Mucosa of descending colon (tissue), 3 donors: ENCODE measurements around the gene RELN. TPM values are rescaled to one million over a fixed set of nuclear protein-coding genes. Genes with fewer than 3 reads are reported as not detected.
"Not testable (repeated sequence)": the region's sequence is repeated elsewhere in the genome, so short reads cannot be mapped to it uniquely, and the experiment has no call there.

Experiments
- ATAC-seq: fragments of 200-7000 bp; cut with Tn5 transposase; one replicate; pipeline ENCODE4 v1.9.1; 2020; ENCODE audit warnings: mild to moderate bottlenecking, moderate library complexity
- DNase-seq, 3 donors: peaks; one replicate each; pipeline ENCODE4 v3.0.0-alpha.2; 2020
- H3K36me3 ChIP-seq: fragments of 200-600 bp; one replicate; pipeline ENCODE4 v1.8.0; 2021; ENCODE audit warnings: low read depth, mild to moderate bottlenecking
- H3K4me1 ChIP-seq: fragments of 200-600 bp; one replicate; pipeline ENCODE4 v1.8.0; 2021; ENCODE audit warnings: low read depth, mild to moderate bottlenecking
- H3K4me3 ChIP-seq: fragments of 200-600 bp; one replicate; pipeline ENCODE4 v1.8.0; 2021; ENCODE audit warnings: mild to moderate bottlenecking
- H3K9me3 ChIP-seq: fragments of 200-600 bp; one replicate; pipeline ENCODE4 v1.8.0; 2021; ENCODE audit warnings: mild to moderate bottlenecking
- intact Hi-C, 2 donors: fragments of 100-400 bp; cut with DNase I in 1 of 2; cut with micrococcal nuclease in 1 of 2; formaldehyde crosslinking; loops; one replicate each; pipeline versions ENCODE4 v1.11.0 to v1.11.1; 2022; cut with DNase I, micrococcal nuclease
- total RNA-seq, 3 donors: library from RNA; stranded (reverse); fragmentation: NEBNext Ultra II Directional in 2 of 3; extraction: Animal tissue kit (Norgen Biotek cat#: 25700) in 2 of 3; gene quantifications; one replicate each; pipeline versions ENCODE4 v1.2.1 to v1.2.4, GENCODE V29; 2021 to 2023
- TF ChIP-seq, protein P1 (sequence below): fragments of 200-600 bp; IDR thresholded peaks from one replicate; pipeline ENCODE4 v1.8.0; 2022; ENCODE audit warnings: antibody characterized with exemption, mild to moderate bottlenecking
- donor health status: DM: no; HTN: no; CAD: no; lungs with moderate emphysema.
- donor health status: DM: no; HTN: no; CAD: no.
- donor health status: DM: no; HTN: yes; CAD: no.

RELN gene
- total RNA-seq, 3 donors from 2014 or later: 1.1 to 4.4 (median 2.4) TPM

DNA sequence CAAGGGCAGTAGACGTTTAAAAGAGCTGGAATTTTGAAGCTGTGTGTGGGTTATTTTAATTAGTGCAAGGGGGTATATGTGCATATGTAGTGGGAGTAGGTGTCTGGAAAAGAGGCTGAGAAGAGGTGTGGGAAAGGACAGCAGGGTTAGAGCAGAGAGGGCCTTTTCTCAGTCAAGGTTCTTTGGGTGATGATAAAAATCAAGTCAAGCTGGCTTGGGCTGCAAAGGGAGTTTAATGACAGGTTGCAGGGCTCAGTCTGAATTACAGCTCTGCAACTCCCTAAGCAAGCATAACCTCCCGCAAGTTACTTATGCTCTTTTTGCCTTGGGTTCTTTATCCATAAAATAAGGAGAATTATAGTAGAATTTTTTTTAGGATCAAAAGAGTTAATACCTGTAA lies 83.5 kb downstream of the RELN start:
- intact Hi-C loops: no loop called here
- TF ChIP-seq, protein P1, sequence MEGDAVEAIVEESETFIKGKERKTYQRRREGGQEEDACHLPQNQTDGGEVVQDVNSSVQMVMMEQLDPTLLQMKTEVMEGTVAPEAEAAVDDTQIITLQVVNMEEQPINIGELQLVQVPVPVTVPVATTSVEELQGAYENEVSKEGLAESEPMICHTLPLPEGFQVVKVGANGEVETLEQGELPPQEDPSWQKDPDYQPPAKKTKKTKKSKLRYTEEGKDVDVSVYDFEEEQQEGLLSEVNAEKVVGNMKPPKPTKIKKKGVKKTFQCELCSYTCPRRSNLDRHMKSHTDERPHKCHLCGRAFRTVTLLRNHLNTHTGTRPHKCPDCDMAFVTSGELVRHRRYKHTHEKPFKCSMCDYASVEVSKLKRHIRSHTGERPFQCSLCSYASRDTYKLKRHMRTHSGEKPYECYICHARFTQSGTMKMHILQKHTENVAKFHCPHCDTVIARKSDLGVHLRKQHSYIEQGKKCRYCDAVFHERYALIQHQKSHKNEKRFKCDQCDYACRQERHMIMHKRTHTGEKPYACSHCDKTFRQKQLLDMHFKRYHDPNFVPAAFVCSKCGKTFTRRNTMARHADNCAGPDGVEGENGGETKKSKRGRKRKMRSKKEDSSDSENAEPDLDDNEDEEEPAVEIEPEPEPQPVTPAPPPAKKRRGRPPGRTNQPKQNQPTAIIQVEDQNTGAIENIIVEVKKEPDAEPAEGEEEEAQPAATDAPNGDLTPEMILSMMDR: no peak
- Histone ChIP-seq H3K4me1 (no peaks in the 10 kb centered on the region), H3K36me3 (no peaks in the 10 kb centered on the region), H3K4me3 (no peak overlapping the region), H3K9me3 (no peaks in the 10 kb centered on the region)
- DNase-seq (no peak), ATAC-seq (no peak)

DNA sequence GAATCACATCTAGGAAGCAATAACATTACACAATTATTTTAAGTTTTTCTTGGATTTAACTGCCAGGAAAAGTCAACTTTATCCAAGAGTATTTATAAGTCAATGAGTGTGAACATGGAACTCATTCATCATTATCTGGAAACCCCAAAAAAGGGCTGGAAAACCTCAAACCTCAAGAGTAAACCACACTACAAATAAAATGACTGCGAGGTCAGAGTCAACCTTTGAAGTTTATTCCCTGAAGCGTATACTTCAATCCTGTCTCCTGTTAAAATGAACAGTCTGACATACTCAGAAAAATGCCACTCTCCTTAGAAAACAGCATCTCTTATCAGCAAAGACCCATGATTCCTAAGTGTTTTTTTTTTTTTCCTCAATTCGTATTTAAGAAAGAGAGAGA lies 86.5 kb downstream of the RELN start:
- no peaks in the 10 kb centered on the region for H3K4me1 ChIP-seq
- no peaks in the 10 kb centered on the region for H3K36me3 ChIP-seq
- TF ChIP-seq, protein P1: no peak
- no peak overlapping the region for H3K4me3 ChIP-seq
- intact Hi-C loops: no loop called here
- DNase-seq (no peak), ATAC-seq (no peak)
- H3K9me3 ChIP-seq: no peaks in the 10 kb centered on the region

DNA sequence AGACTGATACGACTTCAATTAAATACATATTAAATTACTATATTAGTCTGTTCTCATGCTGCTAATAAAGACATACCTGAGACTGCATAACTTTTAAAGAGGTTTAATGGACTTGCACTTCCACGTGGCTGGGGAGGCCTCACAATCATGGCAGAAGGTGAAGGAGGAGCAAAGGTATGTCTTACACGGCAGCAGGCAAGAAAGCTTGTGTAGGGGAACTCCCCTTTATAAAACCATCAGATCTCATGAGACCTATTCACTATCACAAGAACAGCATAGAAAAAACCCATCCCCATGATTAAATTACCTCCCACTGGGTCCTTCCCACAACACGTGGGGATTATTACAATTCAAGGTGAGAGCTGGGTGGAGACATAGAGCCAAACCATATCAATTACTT lies 92.6 kb downstream of the RELN start:
- ATAC-seq, H3K4me3 ChIP-seq, DNase-seq, H3K9me3 ChIP-seq, H3K36me3 ChIP-seq, intact Hi-C loops, H3K4me1 ChIP-seq: not testable (repeated sequence)

DNA sequence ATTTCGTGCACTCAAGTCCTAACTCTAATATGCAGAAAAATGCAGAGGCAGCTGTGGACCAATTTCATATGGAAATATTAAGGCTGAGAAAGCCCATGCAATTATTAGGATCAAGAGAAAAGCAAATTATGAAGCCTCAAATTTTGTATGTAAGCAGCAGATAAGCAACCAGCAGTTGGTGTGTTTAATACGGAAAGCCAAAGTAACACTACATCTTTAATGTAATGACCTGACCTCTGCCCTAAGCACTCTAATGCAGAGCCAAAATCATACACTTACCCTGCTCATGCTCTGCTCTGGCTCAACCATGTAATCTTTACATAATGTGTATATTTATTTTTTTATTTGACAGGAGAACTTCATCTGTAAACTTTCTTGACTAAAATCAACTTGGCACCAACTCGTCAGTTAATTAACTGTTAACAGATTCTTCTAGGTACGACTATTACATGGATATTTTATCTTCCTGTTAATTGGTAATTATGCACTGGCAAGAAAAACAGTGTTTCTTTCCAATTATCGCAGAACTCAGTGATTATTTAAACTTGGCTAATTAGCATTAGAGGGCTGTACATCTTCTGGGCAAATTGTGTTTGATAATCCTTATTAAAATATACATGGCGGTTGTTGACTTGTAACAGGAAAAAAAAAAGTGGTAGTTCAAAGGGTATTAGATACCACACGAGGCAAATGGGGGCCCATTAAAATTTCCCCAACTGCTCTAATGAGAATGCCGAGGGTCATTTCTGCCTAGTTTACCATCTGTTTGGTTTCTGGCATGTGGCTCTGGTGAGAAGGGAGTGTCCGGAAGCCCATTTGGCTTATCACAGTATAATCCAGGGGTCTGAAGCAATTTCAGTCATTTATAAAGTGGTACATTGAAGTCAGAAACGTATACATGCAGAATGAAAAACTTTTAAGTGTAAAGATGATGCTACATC lies 94.5 kb downstream of the RELN start:
- intact Hi-C loops: no loop called here
- TF ChIP-seq, protein P1: no peak
- ATAC-seq (no peak), DNase-seq (no peak)
- Histone ChIP-seq H3K4me3 (no peak overlapping the region), H3K4me1 (no peaks in the 10 kb centered on the region), H3K36me3 (no peaks in the 10 kb centered on the region), H3K9me3 (no peaks in the 10 kb centered on the region)

DNA sequence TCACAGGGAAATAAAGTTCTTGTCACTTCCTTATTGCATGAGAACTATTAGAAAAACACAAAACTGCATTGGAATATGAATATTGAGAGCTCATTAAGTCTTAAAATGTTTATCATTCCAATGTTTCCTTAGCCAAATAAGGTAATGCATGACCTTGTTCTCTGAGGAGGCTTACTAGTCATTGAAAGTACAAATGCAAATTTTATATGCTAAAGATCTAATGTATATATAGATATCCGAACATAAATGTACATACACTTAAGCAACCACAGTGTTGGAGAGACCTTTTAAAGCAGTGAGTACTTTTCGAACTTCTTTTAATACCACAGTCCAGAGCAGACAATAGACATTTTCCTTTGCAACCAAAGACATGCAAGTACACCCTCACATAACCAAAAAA lies 96.1 kb downstream of the RELN start:
- Histone ChIP-seq H3K36me3 (no peaks in the 10 kb centered on the region), H3K9me3 (no peaks in the 10 kb centered on the region), H3K4me1 (no peaks in the 10 kb centered on the region), H3K4me3 (no peak overlapping the region)
- ATAC-seq (no peak), DNase-seq (no peak)
- TF ChIP-seq, protein P1: no peak
- intact Hi-C loops: no loop called here

DNA sequence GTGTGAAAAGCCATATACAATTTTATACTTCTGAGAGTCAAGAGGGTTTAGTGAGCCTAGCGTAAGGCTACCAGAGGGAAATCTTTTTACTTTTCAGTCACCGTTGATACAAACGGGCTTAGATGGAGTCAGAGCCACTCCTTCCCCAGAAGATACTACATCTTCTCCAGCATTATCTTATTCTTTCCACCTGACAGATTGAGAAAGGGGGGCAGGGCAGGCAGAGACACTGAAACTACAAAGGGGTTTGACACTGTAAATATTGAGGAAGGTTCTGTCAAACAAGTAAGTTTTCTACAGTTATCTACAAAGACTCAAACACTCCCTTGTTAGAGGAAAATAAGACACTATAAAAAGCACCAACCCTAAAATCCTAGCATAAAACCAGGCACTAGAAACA lies 100.0 kb downstream of the RELN start:
- DNase-seq (no peak), ATAC-seq (no peak)
- H3K4me1 ChIP-seq: no peaks in the 10 kb centered on the region
- H3K4me3 ChIP-seq: no peak overlapping the region
- TF ChIP-seq, protein P1: no peak
- no peaks in the 10 kb centered on the region for H3K36me3 ChIP-seq
- intact Hi-C loops: no loop called here
- no peaks in the 10 kb centered on the region for H3K9me3 ChIP-seq
